Measurements from ENCODE around the gene SYCN.

GRCh38 chr19:39200066-39200802 is 3.8 kb downstream of the SYCN start:
- TF ChIP-seq SUZ12 (IDR thresholded peaks at IDR 0.05; ENCODE audit: extremely low read depth, insufficient read depth, insufficient read length) (no peak), YY1 (IDR thresholded peaks at IDR 0.05; ENCODE audit: insufficient read depth, insufficient read length) (no peak)
